WI38 (cell line): Measurements from ENCODE around the gene PTH1R.

Experiments
- H3K4me3 ChIP-seq: 2 replicates; pipeline ENCODE4 v1.5.1; 2011; ENCODE audit warnings: low read depth, mild to moderate bottlenecking, control low read depth, low read length
- TF ChIP-seq, protein P1 (sequence below): IDR thresholded peaks from 2 replicates; pipeline ENCODE4 v1.5.1; 2012; ENCODE audit warnings: low read depth, mild to moderate bottlenecking, control low read depth, low read length

The PTH1R gene

DNA sequence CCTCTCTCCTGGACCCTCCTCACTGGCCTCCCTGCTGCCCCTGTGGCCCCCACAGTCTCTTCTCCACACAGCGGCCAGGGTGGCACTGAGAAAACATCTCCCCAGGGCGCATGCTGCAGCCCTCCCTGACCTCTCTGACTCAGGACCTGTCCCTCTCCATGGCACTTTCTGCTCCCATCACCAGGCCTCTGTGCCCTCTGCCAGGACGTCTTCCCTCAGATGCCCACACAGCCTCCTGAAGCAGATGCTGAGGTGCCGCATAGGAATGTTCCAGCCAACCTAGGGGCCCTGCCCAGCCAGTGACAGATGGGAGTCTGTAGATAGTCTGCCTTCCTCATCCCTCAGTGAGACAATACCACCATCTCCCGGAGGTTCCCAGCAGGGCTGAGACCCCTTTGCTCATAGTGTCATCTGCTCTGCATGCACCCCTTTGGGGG, 22.9 kb upstream of the PTH1R start:
- H3K4me3 ChIP-seq: no peak overlapping the region
- TF ChIP-seq, protein P1, sequence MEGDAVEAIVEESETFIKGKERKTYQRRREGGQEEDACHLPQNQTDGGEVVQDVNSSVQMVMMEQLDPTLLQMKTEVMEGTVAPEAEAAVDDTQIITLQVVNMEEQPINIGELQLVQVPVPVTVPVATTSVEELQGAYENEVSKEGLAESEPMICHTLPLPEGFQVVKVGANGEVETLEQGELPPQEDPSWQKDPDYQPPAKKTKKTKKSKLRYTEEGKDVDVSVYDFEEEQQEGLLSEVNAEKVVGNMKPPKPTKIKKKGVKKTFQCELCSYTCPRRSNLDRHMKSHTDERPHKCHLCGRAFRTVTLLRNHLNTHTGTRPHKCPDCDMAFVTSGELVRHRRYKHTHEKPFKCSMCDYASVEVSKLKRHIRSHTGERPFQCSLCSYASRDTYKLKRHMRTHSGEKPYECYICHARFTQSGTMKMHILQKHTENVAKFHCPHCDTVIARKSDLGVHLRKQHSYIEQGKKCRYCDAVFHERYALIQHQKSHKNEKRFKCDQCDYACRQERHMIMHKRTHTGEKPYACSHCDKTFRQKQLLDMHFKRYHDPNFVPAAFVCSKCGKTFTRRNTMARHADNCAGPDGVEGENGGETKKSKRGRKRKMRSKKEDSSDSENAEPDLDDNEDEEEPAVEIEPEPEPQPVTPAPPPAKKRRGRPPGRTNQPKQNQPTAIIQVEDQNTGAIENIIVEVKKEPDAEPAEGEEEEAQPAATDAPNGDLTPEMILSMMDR: no peak

DNA sequence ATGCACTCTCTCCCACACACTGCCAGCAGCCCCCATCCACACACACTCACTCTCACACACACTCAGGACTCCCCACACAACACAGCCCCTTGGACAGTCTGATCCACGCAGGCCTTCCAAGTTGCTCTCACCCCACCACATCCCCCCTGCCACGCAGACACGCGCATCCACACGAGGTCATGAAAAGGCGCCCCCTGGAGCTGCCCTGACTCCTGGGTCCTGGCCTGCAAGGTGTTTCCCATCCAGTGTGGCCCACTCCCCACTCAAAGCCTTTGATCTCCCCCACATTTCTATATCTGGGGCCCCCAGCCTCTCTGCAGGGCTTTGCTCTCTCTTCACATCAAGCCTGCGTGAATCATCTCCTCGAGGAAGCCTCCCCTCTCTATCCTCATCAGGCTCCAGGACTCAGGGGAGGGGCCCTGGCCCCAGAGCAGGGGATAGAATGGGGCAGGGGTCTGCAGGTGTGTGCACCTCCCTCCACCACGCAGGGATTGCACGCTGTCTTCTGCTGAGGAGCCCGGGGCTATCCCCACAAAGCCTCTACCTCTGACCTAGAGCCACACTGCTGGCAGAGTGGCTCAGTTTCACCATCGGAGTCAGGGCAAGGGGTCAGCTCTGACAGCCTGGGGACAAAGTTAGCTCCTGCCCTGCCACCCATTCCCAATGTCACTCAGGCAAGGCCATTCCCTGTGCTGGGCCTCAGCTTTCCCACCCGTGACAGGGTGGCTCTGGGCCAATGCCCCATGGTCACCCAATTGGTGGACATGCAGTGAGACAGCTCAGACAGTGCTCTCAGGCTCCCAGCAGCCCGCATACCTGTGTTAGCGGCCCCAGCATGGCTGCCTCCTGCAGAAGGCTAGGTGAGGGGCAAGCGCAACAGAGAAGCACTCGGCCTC, 20.7 kb upstream of the PTH1R start:
- H3K4me3 ChIP-seq: no peak overlapping the region
- TF ChIP-seq, protein P1: no peak

DNA sequence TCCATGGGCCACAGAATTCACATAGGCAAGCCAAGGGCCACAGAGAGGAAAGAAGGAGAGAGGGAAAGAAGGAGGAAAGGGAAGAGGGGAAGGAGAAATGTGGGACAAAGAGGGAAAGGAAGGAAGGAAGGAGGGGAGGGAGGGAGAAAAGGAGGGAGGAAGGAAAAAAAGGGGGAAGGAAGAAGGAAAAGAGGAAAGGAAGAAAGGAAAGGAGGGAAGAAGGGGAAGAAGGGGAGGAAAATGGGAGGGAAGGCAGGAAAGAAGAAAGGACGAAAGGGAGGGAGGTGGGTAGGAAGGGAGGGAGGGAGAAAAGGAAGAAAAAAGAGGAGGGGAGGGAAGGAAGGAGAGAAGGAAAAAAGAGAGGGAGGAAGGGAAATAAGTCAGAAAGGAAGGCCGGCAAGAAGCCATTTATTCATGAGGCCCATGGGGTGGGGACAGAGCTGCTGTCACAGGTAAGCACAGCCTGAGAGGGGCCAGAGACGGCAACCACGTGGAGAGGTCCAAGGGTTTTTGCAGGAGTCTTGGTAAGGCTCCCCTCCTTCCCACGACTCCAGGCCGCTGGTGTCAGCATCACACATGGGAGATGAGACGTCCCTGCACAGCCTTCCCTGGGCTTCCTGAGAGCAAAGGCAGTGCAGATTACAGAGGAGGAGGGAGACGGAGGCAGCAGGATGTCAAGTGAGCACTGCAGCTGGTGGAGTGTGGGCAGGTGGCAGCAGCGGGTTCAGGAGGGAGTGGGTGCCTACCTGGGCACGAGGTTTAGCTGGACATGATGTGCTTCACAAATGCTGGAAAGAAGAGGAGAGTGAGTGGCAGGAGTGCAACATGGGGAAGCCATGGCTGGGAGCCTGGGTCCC, 19.8 kb upstream of the PTH1R start:
- TF ChIP-seq, protein P1: no peak
- no peak overlapping the region for H3K4me3 ChIP-seq

DNA sequence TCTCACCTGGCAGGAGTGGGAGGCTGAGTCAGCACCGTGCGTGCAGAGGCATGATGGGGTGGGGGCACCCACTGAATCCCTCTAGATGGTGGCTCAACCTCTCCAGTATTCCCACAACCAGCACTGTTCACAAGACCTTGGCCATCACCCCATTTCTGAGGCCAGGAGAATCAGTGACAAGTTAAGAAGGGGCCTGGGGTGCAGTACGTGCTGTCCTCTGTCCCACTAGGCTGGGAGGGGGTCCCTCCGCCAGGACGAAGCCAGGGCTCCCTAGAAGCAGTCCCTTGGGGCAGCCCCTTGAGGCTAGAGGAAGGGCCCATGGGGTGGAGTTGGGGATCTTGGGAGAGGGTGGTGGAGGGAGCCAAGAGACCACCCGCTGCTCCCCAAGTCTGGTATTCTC, 19.1 kb upstream of the PTH1R start:
- no peak overlapping the region for H3K4me3 ChIP-seq
- TF ChIP-seq, protein P1: no peak

DNA sequence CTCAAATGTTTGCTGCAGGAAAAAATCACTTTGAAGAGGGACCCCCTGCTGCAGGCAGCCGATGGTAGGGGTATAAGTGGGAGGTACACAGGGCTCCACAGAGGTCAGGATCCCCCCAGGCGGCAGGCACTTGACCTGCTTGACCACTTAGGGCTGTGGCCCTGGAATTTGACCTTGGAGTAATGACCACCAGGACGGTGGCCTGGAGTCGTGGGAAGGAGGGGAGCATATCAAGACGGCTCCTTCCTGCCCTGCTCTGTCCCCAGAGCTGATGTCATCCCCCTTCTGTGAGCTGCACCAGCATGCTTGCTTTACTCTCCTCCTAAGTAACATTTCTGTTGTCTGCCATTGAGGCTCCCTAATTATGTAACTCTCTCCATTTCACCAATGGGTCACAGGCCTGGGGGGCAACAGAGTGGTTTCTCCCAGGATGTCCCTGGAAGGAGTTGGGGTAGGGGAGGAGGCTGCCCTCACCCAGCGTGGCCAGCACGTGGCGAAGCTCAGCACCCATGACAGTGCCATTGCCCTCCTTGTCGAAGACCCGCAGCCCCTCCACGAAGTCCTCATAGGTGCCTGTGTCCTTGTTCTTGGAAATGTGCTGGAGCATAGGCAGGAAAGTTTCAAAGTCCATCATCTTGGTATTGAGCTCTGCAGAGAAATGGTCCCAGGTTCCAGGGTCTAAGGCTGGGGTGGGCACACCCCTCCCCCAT, 18.4 kb upstream of the PTH1R start:
- no peak overlapping the region for H3K4me3 ChIP-seq
- TF ChIP-seq, protein P1: no peak

DNA sequence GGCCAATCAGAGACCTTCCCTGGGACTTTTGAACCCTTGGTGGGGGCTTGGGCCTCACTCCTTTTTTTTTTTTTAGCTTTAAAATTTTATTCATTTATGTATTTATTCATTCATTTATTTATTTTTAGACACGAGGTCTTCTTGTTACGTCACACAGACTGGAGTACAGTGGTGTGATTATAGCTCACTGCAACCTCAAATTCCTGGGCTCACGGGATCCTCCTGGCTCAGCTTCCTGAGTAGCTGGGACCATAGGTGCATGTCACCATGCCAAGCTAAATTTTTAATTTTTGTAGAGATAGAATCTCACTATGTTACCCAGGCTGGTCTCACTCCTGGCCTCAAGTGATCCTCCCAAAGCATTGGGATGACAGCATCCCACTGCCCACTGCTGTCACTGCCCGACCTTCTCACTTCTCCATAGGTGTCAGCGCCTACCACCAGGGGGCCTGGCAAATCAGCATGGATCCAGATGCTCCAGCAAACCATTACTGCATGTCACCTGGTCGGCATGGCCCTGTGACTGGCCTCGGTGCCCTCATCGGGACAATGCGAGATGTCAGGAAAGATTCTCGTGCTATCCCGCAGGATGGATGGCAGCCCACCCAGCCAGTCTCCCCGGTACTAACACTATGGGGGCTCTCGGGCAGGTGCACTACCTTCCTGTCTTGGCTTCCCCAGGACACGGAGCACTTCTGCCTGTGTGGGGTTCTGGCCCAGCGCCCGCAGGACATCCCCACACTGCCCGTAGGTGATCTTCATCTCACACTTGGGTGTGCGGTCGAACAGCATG, 17.3 kb upstream of the PTH1R start:
- TF ChIP-seq, protein P1: peak; percentile 55
- H3K4me3 ChIP-seq: no peak overlapping the region
